HG02678 (cell line): ENCODE measurements around the gene DDX51.

Experiments used
- ATAC-seq: cut with Tn5 transposase; IDR thresholded peaks from one replicate; pipeline ENCODE4 v1.9.1; 2021; ENCODE audit warnings: mild to moderate bottlenecking, moderate library complexity; ENCODE audit not compliant: unreplicated experiment

The DDX51 gene, protein sequence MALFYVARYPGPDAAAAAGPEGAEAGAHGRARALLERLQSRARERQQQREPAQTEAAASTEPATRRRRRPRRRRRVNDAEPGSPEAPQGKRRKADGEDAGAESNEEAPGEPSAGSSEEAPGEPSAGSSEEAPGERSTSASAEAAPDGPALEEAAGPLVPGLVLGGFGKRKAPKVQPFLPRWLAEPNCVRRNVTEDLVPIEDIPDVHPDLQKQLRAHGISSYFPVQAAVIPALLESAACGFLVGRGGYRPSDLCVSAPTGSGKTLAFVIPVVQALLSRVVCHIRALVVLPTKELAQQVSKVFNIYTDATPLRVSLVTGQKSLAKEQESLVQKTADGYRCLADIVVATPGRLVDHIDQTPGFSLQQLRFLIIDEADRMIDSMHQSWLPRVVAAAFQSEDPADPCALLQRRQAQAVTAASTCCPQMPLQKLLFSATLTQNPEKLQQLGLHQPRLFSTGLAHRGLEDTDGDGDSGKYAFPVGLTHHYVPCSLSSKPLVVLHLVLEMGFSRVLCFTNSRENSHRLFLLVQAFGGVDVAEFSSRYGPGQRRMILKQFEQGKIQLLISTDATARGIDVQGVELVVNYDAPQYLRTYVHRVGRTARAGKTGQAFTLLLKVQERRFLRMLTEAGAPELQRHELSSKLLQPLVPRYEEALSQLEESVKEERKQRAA

DNA sequence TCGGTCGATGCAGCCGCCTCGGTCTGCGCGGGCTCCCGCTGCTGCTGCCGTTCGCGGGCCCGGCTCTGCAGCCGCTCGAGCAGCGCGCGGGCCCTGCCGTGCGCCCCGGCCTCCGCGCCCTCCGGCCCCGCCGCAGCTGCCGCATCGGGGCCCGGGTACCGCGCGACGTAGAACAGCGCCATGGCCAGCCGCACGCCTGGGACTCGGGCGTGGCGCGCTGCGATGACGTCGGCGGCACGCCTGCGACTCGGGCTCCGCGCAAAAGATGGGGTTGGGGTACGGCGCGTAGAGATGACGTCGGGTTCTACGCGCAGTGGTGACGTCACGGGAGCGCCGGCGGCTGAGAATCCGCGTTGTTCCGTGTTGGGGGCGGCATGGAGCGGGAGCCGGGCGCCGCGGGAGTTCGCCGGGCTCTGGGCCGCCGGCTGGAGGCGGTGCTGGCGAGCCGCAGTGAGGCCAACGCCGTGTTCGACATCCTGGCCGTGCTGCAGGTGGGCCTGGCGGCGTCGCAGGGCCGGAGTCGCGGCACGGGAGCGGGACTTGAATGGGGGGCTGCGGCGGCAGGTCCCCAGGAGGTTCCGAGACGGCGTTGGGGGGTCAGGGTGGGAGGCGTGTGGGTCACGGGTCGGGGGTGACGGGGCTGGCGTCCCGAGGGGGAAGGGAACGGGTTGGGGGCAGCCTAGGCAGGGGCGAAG is at the start of gene DDX51, which contains the start of gene NOC4L:
TSS of gene DDX51 (minus strand) at position 205 of the 695 bp plus-strand sequence. CDS start at position 182, 23 bp downstream.
TSS of gene NOC4L (plus strand) at position 343 of the 695 bp plus-strand sequence. CDS start at position 375, 32 bp downstream.
- ATAC-seq, result peak; percentile 88

DNA sequence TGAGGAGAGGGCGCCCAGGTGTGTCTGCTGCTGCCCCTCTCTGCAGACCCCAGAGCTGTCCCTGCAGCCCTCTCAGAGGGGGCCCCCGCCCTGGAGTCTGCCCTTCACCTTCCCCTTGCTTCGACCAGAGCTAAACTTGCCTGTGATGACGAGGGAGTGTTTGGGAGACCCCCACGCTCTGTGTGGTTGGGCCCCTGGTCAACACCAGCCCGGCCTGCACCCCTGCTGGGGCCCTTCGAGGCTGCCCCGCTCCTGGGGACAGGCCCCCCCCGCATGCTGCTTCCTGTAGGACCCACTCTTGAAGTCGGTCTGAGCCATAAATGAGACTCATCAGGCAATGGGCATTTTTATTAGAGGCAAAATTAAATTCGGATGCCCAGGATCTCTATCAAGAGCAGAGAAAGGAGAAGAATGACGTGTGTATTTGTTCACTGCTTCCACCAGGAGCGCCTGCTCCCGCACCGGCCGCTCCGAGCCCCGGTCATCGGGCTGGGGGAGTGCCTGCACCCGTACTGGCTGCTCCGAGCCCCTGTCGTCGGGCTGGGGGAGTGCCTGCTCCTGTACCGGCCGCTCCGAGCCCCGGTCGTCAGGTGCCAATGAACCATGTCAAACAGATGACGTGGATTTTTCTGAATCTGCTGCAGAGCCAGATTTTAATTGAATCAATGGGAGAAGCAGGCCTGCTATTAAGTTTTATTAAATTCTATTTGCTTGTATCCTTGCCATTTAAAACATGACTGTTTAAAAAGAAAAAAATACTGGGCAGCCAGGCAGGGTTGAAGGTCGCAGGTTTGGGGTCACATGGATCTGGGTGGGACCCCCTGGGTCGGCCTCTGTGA is 47.8 kb upstream of the DDX51 start:
- no peak for ATAC-seq

DNA sequence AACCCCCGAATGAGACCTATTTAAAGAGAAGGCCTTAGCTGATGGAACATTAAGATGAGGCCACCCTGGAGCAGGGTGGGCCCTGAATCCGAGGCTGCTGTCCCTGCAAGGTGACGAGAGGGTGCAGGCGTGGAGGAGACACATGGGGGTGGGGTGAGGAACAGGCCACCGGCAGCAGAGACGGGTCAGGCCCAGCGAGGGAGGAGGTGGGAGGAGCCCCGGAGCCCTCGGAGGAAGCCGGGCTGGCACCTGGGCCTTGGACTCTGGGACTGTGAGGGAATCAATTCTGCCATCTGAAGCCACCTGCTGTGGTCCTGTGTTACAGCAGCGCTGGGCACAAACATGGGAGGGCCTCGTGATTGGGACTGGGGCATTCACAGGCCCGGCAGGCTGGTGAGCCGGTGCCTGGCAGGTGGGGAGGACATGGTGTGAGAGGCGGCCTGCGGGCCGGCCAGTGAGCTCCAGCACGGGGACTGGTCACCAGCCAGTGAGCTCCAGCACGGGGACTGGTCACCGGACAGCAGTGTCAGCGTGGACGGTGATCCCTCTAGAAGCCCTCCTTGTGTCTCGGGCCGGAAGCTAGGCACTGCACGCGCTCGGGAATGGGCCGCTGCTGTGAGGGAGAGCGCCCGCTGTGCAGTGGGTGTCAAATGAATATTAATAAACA is 46.8 kb upstream of the DDX51 start:
- no peak for ATAC-seq

DNA sequence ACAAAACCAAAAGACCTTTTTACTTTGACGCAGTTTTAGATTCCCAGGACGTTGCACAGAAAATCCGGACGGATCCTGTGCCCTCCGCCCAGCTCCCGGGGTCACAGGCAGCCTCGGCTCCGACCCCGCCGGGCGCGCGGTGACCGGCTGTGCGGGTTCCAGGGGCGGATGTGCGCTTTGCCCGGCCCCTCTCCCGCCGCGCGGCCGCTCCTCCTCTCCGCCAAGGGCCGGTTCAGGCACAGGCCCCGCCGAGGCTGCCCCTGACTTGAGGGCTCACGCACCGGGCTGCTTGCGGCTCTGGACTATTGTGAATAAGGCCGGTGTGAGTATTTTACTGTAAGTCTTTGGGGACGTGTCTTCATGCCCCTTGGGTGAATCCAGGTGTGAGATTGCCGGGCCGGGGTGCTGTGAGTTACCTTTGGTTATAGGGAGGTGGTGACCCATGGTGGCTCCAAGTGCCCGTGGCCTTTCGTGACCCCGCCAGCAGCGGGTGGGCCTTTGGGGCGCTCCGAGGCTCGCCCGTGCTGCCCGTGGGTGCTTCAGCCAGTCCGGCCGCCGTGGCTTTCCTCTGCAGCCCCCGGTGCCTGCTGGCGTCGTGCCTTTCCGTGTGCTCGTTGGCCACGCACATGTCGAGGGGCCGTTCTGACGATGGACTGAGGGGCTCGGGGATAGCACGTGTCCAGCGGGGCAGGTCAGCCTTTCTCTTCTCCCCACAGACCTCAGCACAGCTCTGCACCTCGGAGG is 46.1 kb upstream of the DDX51 start:
- peak; percentile 32 for ATAC-seq

DNA sequence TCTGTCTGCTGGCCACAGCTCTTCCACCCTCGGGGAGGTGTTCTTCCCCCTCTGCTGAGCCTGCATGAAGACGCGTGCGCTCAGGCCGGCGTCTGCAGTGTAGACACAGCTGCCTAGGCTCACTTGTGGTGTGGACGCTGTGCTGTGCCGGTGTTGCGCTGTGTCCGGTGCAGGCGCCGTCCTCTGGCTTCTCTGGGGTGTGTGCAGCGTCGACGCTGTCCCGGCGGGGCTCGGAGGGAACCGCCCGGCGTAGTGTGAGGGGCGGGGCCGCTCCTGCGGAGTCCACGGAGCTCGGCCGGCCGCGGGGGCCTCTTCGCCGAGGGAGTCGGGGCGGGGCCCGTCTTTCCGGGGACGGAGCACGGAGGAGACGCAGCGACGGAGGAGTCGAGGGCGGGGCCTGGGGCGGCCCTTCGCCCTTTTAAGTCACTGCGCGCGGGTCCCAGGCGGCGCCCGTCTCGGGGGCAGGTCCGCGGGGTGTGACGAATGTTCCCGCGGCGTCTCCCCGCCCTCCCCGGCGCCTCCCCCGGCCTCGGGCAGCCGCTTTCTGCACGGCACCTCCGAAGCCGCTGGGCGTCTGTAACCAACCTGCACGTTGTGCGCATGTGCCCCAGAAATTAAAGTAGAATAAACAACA is 45.4 kb upstream of the DDX51 start:
- peak; percentile 96 for ATAC-seq

DNA sequence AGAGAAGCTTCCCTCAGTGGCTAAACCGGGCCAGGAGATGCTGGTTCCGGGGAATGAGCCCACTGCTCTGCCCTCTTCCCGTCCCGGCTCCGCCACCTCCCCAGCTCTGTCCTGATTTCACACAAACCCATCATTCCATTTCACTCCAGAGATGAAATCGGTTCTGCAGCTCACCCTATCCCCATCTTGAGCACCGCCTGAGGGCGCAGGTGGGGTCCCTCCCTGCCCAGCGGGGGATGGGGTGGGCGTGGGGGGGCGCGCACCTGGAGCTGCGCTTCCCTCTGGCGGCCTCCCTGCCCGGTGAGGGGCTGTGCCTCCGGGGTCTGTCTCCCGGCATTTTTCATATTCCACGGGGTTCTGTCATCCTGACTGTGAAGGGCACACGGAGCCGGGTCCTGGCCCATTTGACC is 44.8 kb upstream of the DDX51 start:
- no peak for ATAC-seq

DNA sequence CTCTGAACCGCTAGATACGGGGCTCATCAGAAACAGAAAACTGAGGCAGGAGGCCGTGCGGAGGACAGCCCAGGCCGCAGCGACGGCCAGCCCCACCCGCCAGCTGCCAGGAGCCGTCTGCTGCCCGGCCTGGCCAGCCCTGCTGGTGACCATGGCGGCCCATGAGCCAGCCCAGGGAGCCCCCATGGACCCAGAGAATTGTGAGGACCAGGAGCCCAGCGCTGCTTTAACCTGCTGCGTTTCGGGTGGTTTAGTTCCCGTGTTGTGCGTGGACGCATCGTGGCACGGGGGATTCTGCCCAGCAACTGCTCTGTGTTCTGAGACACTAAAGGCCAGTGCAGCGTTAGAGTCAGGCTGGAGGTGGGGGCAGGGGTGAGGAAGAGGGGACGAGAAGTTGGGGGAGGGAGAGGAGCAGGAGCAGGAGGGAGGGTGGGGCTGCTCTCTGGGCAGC is 44.4 kb upstream of the DDX51 start:
- ATAC-seq, result no peak

DNA sequence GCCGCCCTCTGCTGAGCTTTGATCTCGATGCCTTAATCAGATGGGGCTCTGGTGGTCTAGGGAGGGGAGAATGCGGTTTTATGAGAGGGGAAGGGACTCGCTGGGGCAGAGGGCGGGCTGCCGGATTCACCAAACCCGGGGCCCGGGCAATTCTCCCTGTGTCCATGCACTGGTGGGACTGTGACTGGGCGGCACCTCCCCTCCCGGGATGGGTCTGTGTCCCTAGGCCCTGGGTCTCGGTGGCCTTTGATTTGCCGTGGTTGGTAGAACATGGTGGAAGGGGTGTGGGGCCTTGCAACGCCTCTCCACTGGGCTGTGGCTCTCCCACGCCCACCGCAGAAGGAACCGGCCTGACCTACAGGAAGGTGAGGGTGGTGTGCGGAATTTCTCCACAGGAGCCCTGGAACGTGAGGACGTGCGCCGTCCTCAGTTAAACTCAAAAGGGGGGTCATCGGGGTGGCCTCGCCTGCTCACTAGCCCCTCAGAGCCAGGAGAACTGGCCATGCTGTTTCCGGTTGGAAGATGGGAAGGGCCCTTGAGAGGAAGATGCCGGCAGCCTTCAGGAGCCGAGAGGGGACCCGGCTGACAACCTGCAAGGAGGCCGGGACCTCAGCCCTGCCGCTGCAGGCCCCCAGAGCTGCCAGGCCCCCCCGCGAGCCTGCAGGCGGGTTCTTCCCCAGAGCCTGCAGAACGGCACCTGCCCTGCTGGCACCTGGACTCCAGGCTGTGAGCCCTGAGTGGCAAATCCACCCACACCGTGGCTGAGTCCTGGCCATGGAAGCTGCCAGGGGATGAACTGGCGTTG is 43.7 kb upstream of the DDX51 start:
- no peak for ATAC-seq

DNA sequence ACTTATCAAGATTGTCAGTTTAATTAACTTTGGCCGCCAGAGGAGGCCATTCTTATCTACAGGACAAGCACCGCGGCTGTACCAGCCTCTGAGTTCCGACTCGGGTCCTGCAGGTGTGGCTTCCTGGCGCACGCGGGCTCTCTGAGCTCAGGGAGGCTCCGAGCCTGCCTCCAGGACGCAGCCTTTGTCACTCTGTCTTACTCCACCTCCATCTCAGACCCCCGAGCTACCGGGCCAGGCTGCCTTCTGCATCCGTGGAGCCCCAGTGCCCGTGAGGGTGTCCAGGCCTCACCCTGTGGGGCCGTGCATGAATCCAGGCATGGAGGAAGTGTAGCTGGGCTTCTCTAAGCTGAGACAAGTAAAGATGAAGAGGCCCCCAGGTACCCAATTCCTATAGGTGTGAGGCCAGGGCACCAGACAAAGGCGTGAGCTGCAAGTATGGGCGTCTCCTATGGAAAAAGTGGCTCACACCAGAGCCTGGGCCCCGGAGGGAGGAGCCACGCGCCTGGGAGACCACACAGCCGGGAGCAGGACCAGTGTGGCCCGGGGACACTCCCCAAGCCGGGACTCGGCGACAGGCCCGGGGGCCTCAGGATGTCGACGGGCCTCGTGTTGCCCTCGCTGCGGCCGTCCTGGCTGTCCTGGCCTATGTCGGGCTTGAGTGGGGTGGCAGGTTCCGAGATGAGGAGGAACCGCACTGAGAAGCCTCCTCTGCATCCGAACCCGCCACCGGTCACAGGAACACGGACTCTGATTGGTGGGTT is 42.9 kb upstream of the DDX51 start:
- ATAC-seq, result no peak

DNA sequence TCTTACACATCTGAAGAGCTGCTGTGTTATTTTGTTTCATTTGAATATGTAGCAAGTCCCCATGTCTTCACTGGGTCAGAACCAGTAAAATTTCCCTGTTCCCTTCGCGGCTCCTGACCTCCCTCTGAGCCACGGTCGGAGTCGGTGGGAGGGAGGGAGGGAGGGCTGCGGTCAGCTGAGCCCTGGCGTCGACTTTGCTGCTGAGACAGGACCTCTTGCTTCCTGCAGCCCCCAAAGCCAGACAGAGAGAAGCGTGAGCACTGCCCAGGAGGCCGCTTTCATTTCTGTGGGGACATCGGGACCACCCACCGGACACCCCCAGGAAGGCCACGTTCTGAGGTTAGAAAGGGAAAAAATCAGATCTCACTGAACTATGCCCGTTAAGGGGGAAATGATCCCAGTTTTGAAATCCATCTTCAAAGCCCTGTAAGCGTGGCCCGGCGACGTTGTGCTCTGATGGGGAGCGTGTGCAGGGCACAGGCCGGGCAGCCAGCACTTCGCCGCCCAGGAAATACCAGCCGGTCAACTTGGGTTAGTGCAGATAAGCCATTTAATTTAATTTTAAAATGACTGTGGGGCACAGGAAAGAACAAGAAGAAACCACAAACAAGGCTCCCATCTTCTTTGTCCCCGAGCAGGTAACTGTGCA is 42.2 kb upstream of the DDX51 start:
- no peak for ATAC-seq

DNA sequence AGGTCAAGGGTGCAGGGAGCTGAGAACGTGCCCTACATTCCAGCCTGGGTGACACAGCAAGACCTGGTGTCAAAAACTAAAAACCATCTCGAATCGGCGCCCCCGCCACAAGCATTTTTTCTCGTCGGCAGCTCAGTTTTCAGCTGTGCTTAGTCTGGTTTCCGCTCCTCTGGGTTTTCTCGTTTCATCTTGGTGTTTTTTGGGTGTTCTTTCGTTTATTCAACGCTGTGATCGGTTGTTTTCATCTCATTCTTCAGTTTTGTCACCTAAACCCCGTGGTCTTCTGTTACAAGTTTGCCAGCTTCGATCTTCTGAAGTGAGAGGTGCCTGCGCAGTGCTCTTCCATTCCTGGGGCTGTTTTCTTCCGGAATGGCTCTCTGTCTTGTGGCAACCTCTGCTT is 41.6 kb upstream of the DDX51 start:
- no peak for ATAC-seq

DNA sequence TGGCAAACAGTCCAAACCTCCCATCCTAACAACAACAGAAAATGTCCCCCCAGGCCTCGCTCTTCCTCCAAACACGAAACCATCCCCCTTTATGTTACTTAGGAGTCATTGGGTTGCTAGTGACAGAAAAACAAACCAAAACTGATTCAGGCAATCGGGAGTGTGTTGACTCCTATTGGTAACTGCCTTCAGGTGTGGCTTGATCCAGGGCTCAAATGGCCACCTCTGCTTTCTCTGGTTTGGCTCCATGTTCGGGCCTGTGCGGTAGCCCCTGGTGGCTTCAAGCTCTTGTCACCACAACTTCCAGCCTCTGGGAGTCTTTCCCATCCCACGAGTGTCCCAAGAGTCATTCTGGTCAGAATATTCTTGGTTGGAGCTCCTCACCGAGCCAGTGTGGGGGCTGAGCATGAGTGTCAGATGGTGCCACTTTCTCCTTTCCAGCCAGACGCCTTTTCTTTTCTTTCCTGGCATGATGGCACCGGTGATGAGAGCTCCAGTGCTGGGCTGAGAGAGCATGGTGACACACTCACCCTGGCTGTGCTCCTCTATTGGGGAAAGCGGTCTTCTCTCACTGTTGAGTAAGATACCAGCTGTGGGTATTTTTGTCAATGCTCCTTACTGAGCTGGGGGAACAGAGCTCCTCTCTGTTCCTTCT is 38.7 kb upstream of the DDX51 start:
- ATAC-seq, result no peak

DNA sequence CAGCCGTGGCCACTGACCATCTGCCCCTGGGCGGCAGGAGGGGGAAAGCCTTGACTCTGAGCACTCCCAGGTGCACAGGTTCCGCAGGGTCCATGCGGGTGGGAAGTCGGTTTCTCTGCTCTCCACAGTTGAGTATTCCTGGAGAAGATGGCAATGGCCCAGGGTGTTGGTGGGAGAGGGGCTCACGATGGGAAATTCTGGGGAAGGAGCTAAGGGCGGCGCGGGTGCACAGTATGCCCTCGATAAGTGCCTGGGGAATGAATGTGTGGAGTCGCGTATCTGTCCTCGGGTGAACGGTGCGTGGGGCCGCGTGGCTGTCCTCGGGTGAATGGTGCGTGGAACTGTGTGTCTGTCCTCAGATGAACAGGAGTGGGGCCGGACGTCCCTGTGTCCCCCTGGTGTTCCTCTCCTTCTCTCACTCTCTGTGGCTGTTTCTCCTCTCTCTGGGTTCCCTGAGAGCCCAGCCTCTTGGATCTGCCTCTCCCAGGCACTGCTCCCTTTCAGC is 38.1 kb upstream of the DDX51 start:
- ATAC-seq, result no peak

DNA sequence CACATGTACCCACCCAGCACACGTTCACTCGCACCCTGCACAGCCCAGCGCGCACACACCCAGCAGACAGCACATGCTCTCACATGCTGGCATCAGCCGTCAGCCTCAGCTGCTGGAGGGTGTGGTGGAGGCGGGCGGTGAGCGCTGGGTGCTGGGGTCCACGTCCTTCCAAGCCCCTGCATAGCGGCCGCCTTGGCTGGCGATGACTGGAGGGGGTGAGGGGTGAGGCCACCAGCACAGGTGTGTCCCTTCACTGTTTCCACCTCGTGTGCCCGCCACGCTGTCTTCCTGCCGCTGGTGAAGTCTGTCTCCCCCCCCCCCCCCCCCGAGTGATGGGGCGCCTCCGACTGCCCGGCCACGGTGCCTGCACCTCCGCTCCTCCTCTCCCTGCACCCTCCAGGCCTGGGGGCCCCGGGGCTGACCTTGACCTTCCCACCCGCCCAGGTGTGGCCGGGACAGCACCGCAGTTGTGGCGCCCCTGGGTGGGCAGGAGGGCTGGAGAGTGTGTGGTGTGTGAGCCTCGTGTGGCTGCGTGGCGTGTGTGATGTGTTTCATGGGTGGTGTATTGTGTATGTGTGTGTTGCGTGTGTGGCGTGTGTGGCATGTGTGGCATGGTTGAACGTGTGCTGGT is 37.6 kb upstream of the DDX51 start:
- no peak for ATAC-seq

DNA sequence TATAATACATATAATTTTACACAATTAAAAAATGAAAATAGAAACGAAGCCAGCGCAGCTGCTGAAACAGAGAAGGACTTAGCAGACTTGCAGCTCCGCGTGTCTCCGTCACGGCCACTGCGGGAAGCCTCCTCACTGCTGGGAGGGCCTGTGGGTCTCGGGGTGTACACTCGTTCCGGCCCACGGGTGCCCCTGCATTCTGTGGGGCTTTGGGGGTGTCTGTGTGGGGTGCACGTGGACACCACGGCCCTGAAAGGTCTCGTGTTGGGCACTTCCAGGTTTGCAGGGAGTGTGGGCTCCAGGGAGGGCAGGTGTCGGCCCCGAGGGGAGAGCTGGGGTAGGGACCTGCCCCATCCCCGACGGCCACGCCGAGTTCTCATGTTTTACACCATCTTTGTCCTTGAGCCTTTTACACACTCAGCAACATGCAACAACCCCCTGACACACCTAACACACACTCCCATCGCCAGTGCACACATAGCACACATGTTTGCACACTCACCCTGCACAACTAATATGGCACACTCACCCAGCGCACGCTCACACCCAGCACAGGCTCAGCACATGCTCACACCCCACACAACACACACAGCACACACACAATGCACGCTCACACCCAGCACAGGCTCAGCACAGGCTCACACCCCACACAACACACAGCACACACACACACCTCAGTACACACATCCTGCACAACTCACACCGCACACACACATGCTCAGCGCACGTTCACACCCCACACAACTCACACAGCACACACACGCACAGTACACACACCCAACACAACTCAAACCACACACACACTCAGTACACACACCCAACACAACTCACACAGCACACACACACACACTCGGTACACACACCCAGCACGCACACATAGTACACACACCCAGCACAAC is 36.8 kb upstream of the DDX51 start:
- ATAC-seq, result no peak
